CD14-positive monocyte (primary cell): ENCODE results near the gene PAAF1. TPM values are rescaled to one million over a fixed set of nuclear protein-coding genes. Genes with fewer than 3 reads are reported as not detected.
A peak's percentile ranks its signal among the peaks of the same experiment; 100 is the strongest.

Experiments used
- DNase-seq, 3 donors: peaks; one replicate each; pipeline ENCODE4 v3.0.0-alpha.2; 2011 to 2022
- H2AFZ ChIP-seq: 2 replicates; pipeline ENCODE4 v1.6.0; 2012; ENCODE audit warnings: mild to moderate bottlenecking, low read depth, low read length, inconsistent platforms; ENCODE audit not compliant: insufficient read depth, poor library complexity, severe bottlenecking
- H3K27ac ChIP-seq, 2 donors: 1 replicate in 1 of 2; 2 replicates in 1 of 2; pipeline ENCODE4 v1.5.1; 2012 to 2013; ENCODE audit warnings: low read length in 2 of 2, control low read depth in 1 of 2, inconsistent platforms in 1 of 2, low read depth in 1 of 2, mild to moderate bottlenecking in 1 of 2
- H3K27me3 ChIP-seq, 2 donors: one replicate each; pipeline versions ENCODE4 v1.6.0 to v1.6.1; 2011 to 2013; ENCODE audit warnings: low read length in 2 of 2; ENCODE audit not compliant: control insufficient read depth in 2 of 2, insufficient read depth in 2 of 2
- H3K36me3 ChIP-seq, 2 donors: replicated peaks in 1 of 2; 1 replicate in 1 of 2; 2 replicates in 1 of 2; pipeline versions ENCODE4 v1.5.1 to v1.6.1; 2012 to 2013; ENCODE audit warnings: low read length in 2 of 2, control low read depth in 1 of 2, inconsistent platforms in 1 of 2, mild to moderate bottlenecking in 1 of 2; ENCODE audit not compliant: insufficient read depth in 2 of 2, control insufficient read depth in 1 of 2
- H3K4me1 ChIP-seq, 2 donors: 1 replicate in 1 of 2; 2 replicates in 1 of 2; pipeline versions ENCODE4 v1.5.1 to v1.6.1; 2012 to 2013; ENCODE audit warnings: low read length in 2 of 2, control low read depth in 1 of 2, inconsistent platforms in 1 of 2, mild to moderate bottlenecking in 1 of 2, moderate library complexity in 1 of 2; ENCODE audit not compliant: insufficient read depth in 2 of 2, control insufficient read depth in 1 of 2
- H3K4me2 ChIP-seq: replicated peaks from 2 replicates; pipeline ENCODE3; 2012; ENCODE audit warnings: low read length, moderate library complexity, mild to moderate bottlenecking; ENCODE audit not compliant: poor library complexity, severe bottlenecking; ENCODE audit errors: extremely low read depth
- H3K4me3 ChIP-seq, 3 experiments: fragments of 200-600 bp in 1 of 3; sonication (generic) in 1 of 3; replicated peaks in 1 of 3; 1 replicate in 2 of 3; 2 replicates in 1 of 3; pipeline ENCODE4 v1.5.1; 2011 to 2013; ENCODE audit warnings: low read length in 3 of 3, mild to moderate bottlenecking in 3 of 3, control low read depth in 2 of 3, low read depth in 2 of 3, inconsistent platforms in 1 of 3, moderate library complexity in 1 of 3
- H3K79me2 ChIP-seq: 2 replicates; pipeline ENCODE4 v1.6.0; 2012; ENCODE audit warnings: mild to moderate bottlenecking, control low read depth, inconsistent platforms, low read length, moderate library complexity; ENCODE audit not compliant: insufficient read depth
- H3K9ac ChIP-seq: 2 replicates; pipeline ENCODE4 v1.6.0; 2017; ENCODE audit warnings: low read length, mild to moderate bottlenecking; ENCODE audit not compliant: insufficient read depth, poor library complexity, severe bottlenecking
- H3K9me3 ChIP-seq, 2 donors: replicated peaks in 1 of 2; 1 replicate in 1 of 2; 2 replicates in 1 of 2; pipeline versions ENCODE4 v1.5.1 to v1.6.1; 2012 to 2013; ENCODE audit warnings: low read length in 2 of 2, control low read depth in 1 of 2; ENCODE audit not compliant: control insufficient read depth in 1 of 2, insufficient read depth in 1 of 2
- H4K20me1 ChIP-seq: 2 replicates; pipeline ENCODE4 v1.6.0; 2012; ENCODE audit warnings: mild to moderate bottlenecking, low read length, control low read depth, moderate library complexity; ENCODE audit not compliant: insufficient read depth
- H3K27ac Mint-ChIP-seq, 7 donors: one replicate each; pipeline ENCODE4 v1.8.0; 2020; ENCODE audit warnings: mild to moderate bottlenecking in 7 of 7, mixed read lengths in 7 of 7, moderate library complexity in 6 of 7, inconsistent platforms in 2 of 7
- H3K27me3 Mint-ChIP-seq, 3 donors: one replicate each; pipeline ENCODE4 v1.8.0; 2021 to 2022; ENCODE audit warnings: low read depth in 3 of 3, mild to moderate bottlenecking in 3 of 3, mixed read lengths in 3 of 3, moderate library complexity in 3 of 3, inconsistent platforms in 1 of 3
- H3K36me3 Mint-ChIP-seq, 2 donors: one replicate each; pipeline ENCODE4 v1.8.0; 2020; ENCODE audit warnings: mixed read lengths in 2 of 2, inconsistent platforms in 1 of 2, mild to moderate bottlenecking in 1 of 2
- H3K4me1 Mint-ChIP-seq: one replicate; pipeline ENCODE4 v1.8.0; 2020; ENCODE audit warnings: mild to moderate bottlenecking, mixed read lengths
- H3K4me3 Mint-ChIP-seq, 2 donors: one replicate each; pipeline ENCODE4 v1.8.0; 2020; ENCODE audit warnings: mild to moderate bottlenecking in 2 of 2, mixed read lengths in 2 of 2, moderate library complexity in 1 of 2
- H3K9me3 Mint-ChIP-seq, 7 donors: one replicate each; pipeline ENCODE4 v1.8.0; 2020 to 2022; ENCODE audit warnings: mixed read lengths in 7 of 7, mild to moderate bottlenecking in 6 of 7, moderate library complexity in 6 of 7, inconsistent platforms in 2 of 7
- WGBS: methylation state at CpG from one replicate; pipeline ENCODE4 v1.1.5; 2013; ENCODE audit warnings: missing lambda C conversion rate; ENCODE audit not compliant: insufficient coverage; 5-methylcytosine and 5-hydroxymethylcytosine counted together
- intact Hi-C, 2 donors: fragments of 100-400 bp; cut with micrococcal nuclease; formaldehyde crosslinking; loops; one replicate each; pipeline versions ENCODE4 v1.15.0 to v1.15.1; 2023
- polyA minus RNA-seq: library from RNA; depleted of rRNA, polyadenylated mRNA; stranded (reverse); fragments of >200 nt; gene quantifications from 2 replicates; pipeline ENCODE4 v1.2.3, GENCODE V29; 2012
- polyA plus RNA-seq, 3 donors: library from polyadenylated mRNA; depleted of rRNA in 1 of 3; unstranded in 2 of 3; stranded (reverse) in 1 of 3; fragments of 300-500 nt in 2 of 3; fragments of >200 nt in 1 of 3; fragmentation: Illumina TruSeq in 2 of 3; gene quantifications; 1 replicate in 2 of 3; 2 replicates in 1 of 3; pipeline ENCODE4 v1.2.3, GENCODE V29; 2012 to 2021
- total RNA-seq, 12 experiments: library from RNA in 1 of 12; stranded (reverse) in 1 of 12; fragments of 120-200 nt in 1 of 12; gene quantifications; one replicate each; pipeline ENCODE4 v1.2.4 and lab custom pipeline; 2013 to 2026; ENCODE audit warnings: mixed read lengths in 6 of 12, inconsistent platforms in 1 of 12
- TF ChIP-seq, protein P1 (sequence below): fragments of 200-600 bp; IDR thresholded peaks from one replicate; pipeline ENCODE4 v1.8.0; 2022; ENCODE audit warnings: antibody characterized with exemption, mild to moderate bottlenecking

The PAAF1 gene, protein sequence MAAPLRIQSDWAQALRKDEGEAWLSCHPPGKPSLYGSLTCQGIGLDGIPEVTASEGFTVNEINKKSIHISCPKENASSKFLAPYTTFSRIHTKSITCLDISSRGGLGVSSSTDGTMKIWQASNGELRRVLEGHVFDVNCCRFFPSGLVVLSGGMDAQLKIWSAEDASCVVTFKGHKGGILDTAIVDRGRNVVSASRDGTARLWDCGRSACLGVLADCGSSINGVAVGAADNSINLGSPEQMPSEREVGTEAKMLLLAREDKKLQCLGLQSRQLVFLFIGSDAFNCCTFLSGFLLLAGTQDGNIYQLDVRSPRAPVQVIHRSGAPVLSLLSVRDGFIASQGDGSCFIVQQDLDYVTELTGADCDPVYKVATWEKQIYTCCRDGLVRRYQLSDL
- total RNA-seq (2013) = 8.0 TPM
- polyA plus RNA-seq (10 to 100 TPM; 12.0 to 13.7 (median 12.9) TPM), polyA minus RNA-seq (3.2 and 4.3 TPM in 2 replicates), total RNA-seq (lab: John Stamatoyannopoulos, UW) (0.69 to 6.1 (median 3.0) reads per million in 11 experiments)

DNA sequence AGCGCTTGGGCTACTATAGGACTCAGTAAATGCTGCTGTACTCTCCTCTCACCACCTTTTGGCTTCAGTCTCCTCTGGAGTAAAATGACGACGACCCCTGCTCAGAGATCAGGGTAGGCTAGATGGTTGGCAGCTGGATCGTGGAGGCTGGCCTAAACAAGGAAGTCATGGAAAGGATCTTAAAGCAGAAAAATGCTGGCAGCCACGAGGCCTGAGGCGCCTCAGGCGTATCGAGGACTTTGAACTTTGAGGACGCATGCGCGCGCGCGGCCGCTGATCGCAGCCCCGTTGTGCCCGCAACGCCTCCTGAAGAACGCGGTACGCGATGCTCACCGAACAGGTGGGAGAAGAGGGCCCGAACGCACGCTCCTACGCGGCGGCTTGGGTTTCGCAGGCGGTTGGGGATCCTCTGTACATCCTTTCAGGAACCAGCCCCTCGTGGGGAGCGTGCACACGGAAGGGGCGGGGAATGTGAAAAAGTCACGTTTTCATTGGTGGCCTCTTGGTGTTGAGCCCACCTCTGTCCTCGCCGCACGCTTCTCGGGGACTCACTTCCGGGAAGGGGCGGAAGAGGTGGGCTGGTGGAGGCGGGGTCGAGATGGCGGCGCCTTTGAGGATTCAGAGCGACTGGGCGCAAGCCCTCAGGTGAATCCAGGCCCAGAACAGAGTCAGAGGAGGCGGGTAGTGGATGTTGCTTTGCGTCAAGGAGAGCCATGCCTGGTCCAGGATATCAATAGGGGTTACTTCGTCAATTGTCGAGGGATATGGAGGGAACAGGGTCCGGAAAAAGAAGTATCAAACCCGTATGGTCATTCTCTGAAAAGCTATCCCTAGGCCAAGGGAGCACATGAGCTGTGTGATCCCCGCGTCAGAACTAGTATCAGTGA lies at the start of gene PAAF1, which contains the start of gene COA4:
PAAF1 (plus strand) TSS at position 576 of the 887 bp plus-strand sequence; CDS start at position 599, 23 bp downstream.
COA4 (minus strand) TSS at position 423 of the 887 bp plus-strand sequence. CDS start 3,468 bp downstream, outside the sequence.
- peak within 1 kb of the TSS; percentile 99 to 100 for H3K4me3 Mint-ChIP-seq
- no peaks in the 10 kb centered on the region for H3K9me3 Mint-ChIP-seq
- DNase-seq = peak; percentile 86 to 92 (median 91)
- Histone ChIP-seq H3K4me3 (peak within 1 kb of the TSS; percentile 62 to 97 (median 88)), H3K4me1 (peaks cover 20% of the 10 kb centered on the region in 2 donors), H3K27me3 (no peaks in the 10 kb centered on the region), H3K9me3 (no peaks in the 10 kb centered on the region), H4K20me1 (no peaks in the 10 kb centered on the region), H3K4me2 (peak within 1 kb of the TSS; percentile 83), H3K79me2 (peaks cover 47% of the 10 kb centered on the region), H3K9ac (peak within 1 kb of the TSS; percentile 70), H3K27ac (peak within 1 kb of the TSS; percentile 69 to 90), H2AFZ (peak within 1 kb of the TSS; percentile 90), H3K36me3 (peaks cover 19 to 34% of the 10 kb centered on the region in 2 donors)
- TF ChIP-seq, protein P1, sequence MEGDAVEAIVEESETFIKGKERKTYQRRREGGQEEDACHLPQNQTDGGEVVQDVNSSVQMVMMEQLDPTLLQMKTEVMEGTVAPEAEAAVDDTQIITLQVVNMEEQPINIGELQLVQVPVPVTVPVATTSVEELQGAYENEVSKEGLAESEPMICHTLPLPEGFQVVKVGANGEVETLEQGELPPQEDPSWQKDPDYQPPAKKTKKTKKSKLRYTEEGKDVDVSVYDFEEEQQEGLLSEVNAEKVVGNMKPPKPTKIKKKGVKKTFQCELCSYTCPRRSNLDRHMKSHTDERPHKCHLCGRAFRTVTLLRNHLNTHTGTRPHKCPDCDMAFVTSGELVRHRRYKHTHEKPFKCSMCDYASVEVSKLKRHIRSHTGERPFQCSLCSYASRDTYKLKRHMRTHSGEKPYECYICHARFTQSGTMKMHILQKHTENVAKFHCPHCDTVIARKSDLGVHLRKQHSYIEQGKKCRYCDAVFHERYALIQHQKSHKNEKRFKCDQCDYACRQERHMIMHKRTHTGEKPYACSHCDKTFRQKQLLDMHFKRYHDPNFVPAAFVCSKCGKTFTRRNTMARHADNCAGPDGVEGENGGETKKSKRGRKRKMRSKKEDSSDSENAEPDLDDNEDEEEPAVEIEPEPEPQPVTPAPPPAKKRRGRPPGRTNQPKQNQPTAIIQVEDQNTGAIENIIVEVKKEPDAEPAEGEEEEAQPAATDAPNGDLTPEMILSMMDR = no peak
- H3K36me3 Mint-ChIP-seq = peaks cover 22 to 37% of the 10 kb centered on the region in 2 donors
- peak within 1 kb of the TSS; percentile 87 to 99 (median 96) for H3K27ac Mint-ChIP-seq
- intact Hi-C loops = no loop called here
- peaks cover 28% of the 10 kb centered on the region for H3K4me1 Mint-ChIP-seq
- H3K27me3 Mint-ChIP-seq = peaks cover 0 to 2% (median 2%) of the 10 kb centered on the region in 3 donors
- under 1% methylated on average over 54 of the region's 57 CpGs for WGBS

GRCh38 chr11:73830261-73830660 lies 46.5 kb upstream of the PAAF1 start:
- peaks cover 0 to 2% (median 0%) of the 10 kb centered on the region in 7 donors for H3K9me3 Mint-ChIP-seq
- no peak overlapping the region for H3K27ac Mint-ChIP-seq
- TF ChIP-seq, protein P1 = no peak
- no peaks in the 10 kb centered on the region for H3K4me1 ChIP-seq
- no peaks in the 10 kb centered on the region for H4K20me1 ChIP-seq
- no peak overlapping the region for H3K4me3 Mint-ChIP-seq
- no peak for DNase-seq
- H3K4me3 ChIP-seq = no peak overlapping the region
- H3K4me2 ChIP-seq = no peak overlapping the region
- intact Hi-C loops = no loop called here
- H3K79me2 ChIP-seq = no peaks in the 10 kb centered on the region
- H3K36me3 ChIP-seq = peaks cover 27 to 60% of the 10 kb centered on the region in 2 donors
- H3K9me3 ChIP-seq = no peaks in the 10 kb centered on the region
- H2AFZ ChIP-seq = no peak overlapping the region
- H3K36me3 Mint-ChIP-seq = peaks cover 40 to 71% of the 10 kb centered on the region in 2 donors
- WGBS = no CpG with 5 or more reads among the region's 1 CpG
- H3K9ac ChIP-seq = no peak overlapping the region
- no peaks in the 10 kb centered on the region for H3K27me3 ChIP-seq
- no peak overlapping the region for H3K27ac ChIP-seq
- H3K4me1 Mint-ChIP-seq = peaks cover 5% of the 10 kb centered on the region
- H3K27me3 Mint-ChIP-seq = no peaks in the 10 kb centered on the region
